ENCODE measurements around the gene PIWIL1. TPM values are rescaled to one million over a fixed set of nuclear protein-coding genes. Genes with fewer than 3 reads are reported as not detected.

The PIWIL1 gene
- total and polyA plus RNA-seq, 2 donors (not counting 1 experiment from before 2014, with no cell fraction given): not detected

DNA sequence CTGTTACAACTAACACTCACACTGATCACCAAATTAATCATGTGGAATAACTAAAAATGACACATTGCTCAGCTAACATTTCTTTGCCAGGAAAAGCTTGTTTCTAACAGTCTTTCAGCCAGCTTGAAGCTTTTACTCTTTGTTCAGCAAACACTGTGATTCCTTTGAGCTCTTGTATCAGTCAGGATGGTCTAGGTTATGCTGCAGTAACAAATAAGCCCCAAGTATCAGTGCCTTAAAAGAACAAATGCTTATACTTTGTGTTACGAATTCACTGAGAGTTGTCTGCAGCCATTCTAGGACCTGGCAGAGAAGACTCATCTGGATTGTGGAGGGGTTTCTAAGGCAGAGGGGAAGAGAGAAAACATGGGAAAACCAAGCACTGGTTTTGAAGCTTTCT is 47.6 kb upstream of the PIWIL1 start:
- no peaks in the 10 kb centered on the region for H3K27me3 ChIP-seq (ENCODE audit: control insufficient read depth, insufficient read depth, low read length)
- DNase-seq (ENCODE audit: low read depth in 2 of 2): no peak
- TF ChIP-seq EZH2 (IDR thresholded peaks at IDR 0.05; ENCODE audit: low read length, missing control alignments) (no peak), CTCF (conservative IDR thresholded peaks at IDR 0.05 in 1 of 2, IDR thresholded peaks at IDR 0.05 in 1 of 2; ENCODE audit: low read depth in 1 of 2, low read length in 2 of 2) (no peak)
- no peaks in the 10 kb centered on the region for H3K79me2 ChIP-seq (ENCODE audit: control insufficient read depth, insufficient read depth, low read length)
- no peak overlapping the region for H3K9ac ChIP-seq (ENCODE audit: insufficient read depth, low read length)
- no peak overlapping the region for H2AFZ ChIP-seq (ENCODE audit: low read length)
- no peaks in the 10 kb centered on the region for H3K9me3 ChIP-seq (ENCODE audit: control insufficient read depth, insufficient read depth, low read depth, low read length)
- no peaks in the 10 kb centered on the region for H4K20me1 ChIP-seq (ENCODE audit: control insufficient read depth, extremely low read depth, insufficient read depth, low read length)
- no peak overlapping the region for H3K4me3 ChIP-seq (replicated peaks in 1 of 4; ENCODE audit: control extremely low read depth in 1 of 4, insufficient read depth in 1 of 4, low read depth in 3 of 4, low read length in 4 of 4)
- H3K4me2 ChIP-seq (ENCODE audit: extremely low read depth, insufficient read depth, low read length): no peak overlapping the region
- no peak overlapping the region for H3K27ac ChIP-seq (ENCODE audit: insufficient read depth, low read length)
- H3K36me3 ChIP-seq (ENCODE audit: control insufficient read depth, insufficient read depth, low read length): no peaks in the 10 kb centered on the region
- no peaks in the 10 kb centered on the region for H3K4me1 ChIP-seq (ENCODE audit: control insufficient read depth, extremely low read depth, insufficient read depth, low read length)

GRCh38 chr12:130298322-130299021 is 39.2 kb upstream of the PIWIL1 start:
- H3K4me1 ChIP-seq (ENCODE audit: control insufficient read depth, extremely low read depth, insufficient read depth, low read length): no peaks in the 10 kb centered on the region
- no peaks in the 10 kb centered on the region for H3K27me3 ChIP-seq (ENCODE audit: control insufficient read depth, insufficient read depth, low read length)
- no peak overlapping the region for H3K27ac ChIP-seq (ENCODE audit: insufficient read depth, low read length)
- H3K79me2 ChIP-seq (ENCODE audit: control insufficient read depth, insufficient read depth, low read length): no peaks in the 10 kb centered on the region
- H3K4me2 ChIP-seq (ENCODE audit: extremely low read depth, insufficient read depth, low read length): no peak overlapping the region
- no peak for DNase-seq (ENCODE audit: low read depth in 2 of 2)
- H4K20me1 ChIP-seq (ENCODE audit: control insufficient read depth, extremely low read depth, insufficient read depth, low read length): no peaks in the 10 kb centered on the region
- no peaks in the 10 kb centered on the region for H3K36me3 ChIP-seq (ENCODE audit: control insufficient read depth, insufficient read depth, low read length)
- H3K4me3 ChIP-seq (replicated peaks in 1 of 4; ENCODE audit: control extremely low read depth in 1 of 4, insufficient read depth in 1 of 4, low read depth in 3 of 4, low read length in 4 of 4): no peak overlapping the region
- no peak overlapping the region for H3K9ac ChIP-seq (ENCODE audit: insufficient read depth, low read length)
- TF ChIP-seq CTCF (conservative IDR thresholded peaks at IDR 0.05 in 1 of 2, IDR thresholded peaks at IDR 0.05 in 1 of 2; ENCODE audit: low read depth in 1 of 2, low read length in 2 of 2) (no peak), EZH2 (IDR thresholded peaks at IDR 0.05; ENCODE audit: low read length, missing control alignments) (no peak)
- peaks cover 2% of the 10 kb centered on the region for H3K9me3 ChIP-seq (ENCODE audit: control insufficient read depth, insufficient read depth, low read depth, low read length)
- H2AFZ ChIP-seq (ENCODE audit: low read length): no peak overlapping the region

- Histone ChIP-seq H3K27me3 (ENCODE audit: control insufficient read depth, insufficient read depth, low read length) (no peaks in the 10 kb centered on the region), H3K4me3 (replicated peaks in 1 of 4; ENCODE audit: control extremely low read depth in 1 of 4, insufficient read depth in 1 of 4, low read depth in 3 of 4, low read length in 4 of 4) (no peak overlapping the region), H3K4me1 (ENCODE audit: control insufficient read depth, extremely low read depth, insufficient read depth, low read length) (no peaks in the 10 kb centered on the region), H3K79me2 (ENCODE audit: control insufficient read depth, insufficient read depth, low read length) (no peaks in the 10 kb centered on the region), H3K4me2 (ENCODE audit: extremely low read depth, insufficient read depth, low read length) (no peak overlapping the region), H3K9me3 (ENCODE audit: control insufficient read depth, insufficient read depth, low read depth, low read length) (peaks cover 2% of the 10 kb centered on the region), H3K27ac (ENCODE audit: insufficient read depth, low read length) (no peak overlapping the region), H3K9ac (ENCODE audit: insufficient read depth, low read length) (no peak overlapping the region), H3K36me3 (ENCODE audit: control insufficient read depth, insufficient read depth, low read length) (no peaks in the 10 kb centered on the region), H4K20me1 (ENCODE audit: control insufficient read depth, extremely low read depth, insufficient read depth, low read length) (no peaks in the 10 kb centered on the region), H2AFZ (ENCODE audit: low read length) (no peak overlapping the region)
- no peak for TF ChIP-seq CTCF (conservative IDR thresholded peaks at IDR 0.05 in 1 of 2, IDR thresholded peaks at IDR 0.05 in 1 of 2; ENCODE audit: low read depth in 1 of 2, low read length in 2 of 2)
- TF ChIP-seq EZH2 (IDR thresholded peaks at IDR 0.05; ENCODE audit: low read length, missing control alignments): no peak
- no peak for DNase-seq (ENCODE audit: low read depth in 2 of 2)
Measured at GRCh38 chr12:130299574-130299973, 38.1 kb upstream of the PIWIL1 start.

Data from fibroblast of lung (primary cell).